Stimulated activated CD4-positive, alpha-beta T cell treated with anti-CD3 and anti-CD28 coated beads, TNF-alpha, amount 100 ng/mL, for 4 hours (primary cell): ENCODE results near the gene PPT1.

Experiments used
- DNase-seq, 3 experiments: peaks; one replicate each; pipeline ENCODE4 v3.0.0-alpha.2; 2020; ENCODE audit warnings: low read depth in 3 of 3

Gene PPT1

DNA sequence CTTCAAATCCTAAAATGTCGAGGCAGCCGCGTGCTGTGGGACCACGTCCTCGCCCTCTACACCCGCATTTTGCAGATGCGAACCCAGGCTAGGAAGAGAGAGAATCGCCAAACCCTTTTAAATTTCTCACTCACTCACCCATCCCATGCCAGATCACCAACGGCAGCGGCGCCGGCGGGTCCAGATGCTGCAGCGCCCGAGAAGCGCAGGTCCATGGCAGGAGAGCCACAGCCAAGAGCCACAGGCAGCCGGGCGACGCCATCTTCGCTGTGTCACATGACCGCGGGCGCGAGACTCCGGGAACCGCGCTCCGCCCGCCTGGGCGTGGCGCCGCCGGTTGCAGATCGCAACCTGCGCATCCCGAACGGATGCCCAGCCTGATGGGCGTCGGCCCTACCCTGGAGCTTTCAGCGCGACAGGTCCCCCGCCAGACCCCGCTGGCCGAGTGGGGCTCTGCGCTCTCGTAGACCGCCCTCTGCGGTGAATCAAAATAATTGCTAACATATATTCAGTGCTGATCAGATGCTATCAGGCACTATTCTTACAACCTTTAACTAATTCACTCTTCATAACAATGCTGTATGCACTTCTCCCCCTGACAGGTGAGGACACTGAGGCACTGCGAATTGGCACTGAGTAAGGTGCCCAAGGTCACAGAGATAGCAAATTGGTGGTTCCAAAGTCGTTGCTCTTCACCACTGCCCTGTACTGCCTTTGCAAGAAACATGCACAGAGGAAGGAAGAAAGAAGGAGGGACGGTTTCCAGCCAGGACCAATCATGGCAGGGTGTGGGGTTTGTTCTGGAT, at the start of gene PPT1:
PPT1 (minus strand) TSS at position 276 of the 806 bp plus-strand sequence; CDS start at position 262, 14 bp downstream.
- DNase-seq, result peak; percentile 40 to 66 (median 55)

DNA sequence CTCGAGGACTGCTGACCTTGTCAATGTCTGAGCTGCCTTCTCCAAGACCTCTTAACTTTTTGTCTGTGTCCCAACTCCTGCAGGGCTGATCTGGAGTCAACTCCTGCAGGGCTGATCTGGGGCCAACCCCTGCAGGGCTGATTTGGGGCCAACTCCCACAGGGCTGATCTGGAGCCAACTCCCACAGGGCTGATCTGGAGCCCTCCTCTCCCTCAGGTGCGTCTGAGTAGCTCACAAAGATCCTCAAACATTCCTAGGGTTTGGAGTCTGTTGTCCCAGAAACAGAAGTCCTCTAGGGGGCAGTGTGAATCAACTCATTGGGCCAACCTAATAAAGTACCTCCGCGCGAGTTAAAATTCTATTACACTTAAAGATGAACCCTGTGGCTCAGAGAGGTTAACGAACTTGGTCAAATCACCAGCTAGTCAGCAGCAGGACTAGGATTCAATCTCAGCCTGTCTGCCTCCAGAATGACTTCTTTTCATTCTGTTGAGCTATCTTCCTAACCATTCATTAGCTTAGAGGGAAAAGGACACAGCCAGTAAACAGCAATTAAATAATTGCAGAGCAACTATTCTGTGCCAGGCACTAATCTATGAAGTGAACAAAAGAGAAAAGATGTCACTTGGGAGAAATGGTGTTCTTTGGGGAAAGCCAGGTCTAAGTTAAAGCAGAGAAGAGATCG, 47.0 kb upstream of the PPT1 start:
- peak; percentile 8 to 31 (median 8) for DNase-seq

DNA sequence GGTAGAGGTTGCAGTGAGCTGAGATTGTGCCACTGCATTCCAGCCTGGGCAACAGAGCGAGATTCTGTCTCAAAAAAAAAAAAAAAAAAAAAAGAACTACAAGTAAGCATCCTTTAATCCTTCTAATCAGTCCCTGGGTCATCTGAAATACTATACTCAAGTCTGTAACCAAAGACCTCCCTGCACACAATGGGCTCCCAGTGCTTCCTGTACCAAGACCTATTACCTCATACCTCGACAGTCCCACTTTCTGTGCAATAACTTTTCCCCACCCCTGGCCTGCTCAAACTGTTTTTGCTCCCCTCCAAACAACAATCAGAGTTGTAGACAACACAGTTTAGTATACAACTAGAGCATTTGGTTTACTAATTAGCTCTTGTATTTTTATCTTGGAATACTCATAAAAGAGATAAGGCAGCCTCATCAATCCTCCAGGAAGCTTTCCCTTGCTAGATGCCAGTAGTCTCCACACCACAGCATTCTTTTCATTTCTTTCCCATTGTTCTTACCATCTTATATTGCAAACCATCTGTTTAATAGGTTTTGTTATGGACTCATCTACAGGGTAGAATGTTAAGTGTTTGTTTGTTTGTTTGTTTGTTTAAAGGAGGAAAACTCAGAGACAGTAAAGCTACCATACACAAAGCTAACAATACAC, 45.0 kb upstream of the PPT1 start:
- DNase-seq, result no peak

DNA sequence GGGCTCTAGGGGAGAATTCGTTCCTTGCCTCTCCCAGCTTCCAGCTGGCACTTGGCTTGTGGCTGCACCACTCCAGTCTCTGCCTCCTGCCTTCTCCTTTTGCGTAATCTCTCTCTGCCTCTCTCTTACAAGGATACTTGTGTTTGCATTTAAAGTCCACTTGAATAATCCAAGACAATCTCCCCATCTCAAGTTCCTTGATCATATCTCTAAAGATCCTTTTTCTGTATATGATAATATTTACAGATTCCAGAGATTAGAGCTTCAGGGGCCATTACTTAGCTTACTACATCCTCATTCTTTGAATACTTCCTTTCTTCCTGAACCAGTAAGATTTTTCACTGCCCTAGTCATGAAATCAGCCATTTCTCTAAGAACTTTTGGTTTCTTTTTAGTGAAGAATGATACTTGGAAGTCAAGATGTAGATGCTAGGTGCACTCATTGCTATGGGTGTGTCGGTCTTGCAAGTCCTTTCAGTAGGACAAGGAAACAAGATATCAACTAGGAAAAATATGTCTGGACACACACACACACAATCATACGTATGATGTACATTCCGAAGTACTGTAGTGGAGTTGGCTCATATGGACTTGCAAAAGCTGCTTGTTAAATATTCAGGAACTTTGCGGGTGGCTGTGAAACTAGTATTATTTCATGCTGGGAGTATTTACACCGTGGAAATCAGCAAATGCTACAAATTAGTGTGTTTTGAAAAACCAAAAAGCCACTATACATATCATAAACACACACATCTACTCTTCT, 43.3 kb upstream of the PPT1 start:
- no peak for DNase-seq

DNA sequence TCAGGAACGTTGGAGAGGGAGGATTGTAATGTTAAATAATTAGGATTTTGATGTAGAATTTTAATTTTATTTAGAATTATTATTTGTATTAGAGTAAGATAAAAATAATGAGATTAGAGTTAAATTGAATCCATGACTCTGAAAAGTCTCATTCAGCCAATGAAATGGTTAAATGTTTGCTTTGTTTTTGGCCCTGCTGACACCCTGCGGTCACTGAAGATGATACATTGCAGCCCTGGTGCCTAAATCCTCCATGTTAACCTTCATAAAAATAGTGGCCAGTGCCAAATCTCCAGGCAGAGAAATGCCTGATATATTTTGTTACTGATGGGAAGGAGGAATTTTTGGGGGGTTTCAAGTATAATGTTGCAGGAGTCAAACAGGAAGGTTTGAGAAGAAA, 36.8 kb upstream of the PPT1 start:
- no peak for DNase-seq

DNA sequence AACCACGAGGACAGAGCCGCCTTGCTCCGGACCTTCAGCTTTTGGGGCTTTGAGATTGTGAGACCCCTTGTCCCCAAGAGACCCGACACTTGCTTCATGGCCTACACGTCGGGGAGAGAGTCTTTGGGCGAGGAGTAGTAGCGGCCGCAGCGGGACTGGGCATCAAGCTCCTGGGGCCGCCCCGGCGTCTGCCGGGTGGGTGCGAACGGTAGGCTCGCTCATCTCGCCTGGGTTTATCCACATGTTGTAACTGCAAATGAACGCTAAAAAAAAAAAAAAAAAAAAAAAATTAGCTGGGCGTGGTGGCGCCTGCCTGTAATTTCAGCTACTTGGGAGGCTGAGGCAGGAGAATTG, 36.2 kb upstream of the PPT1 start:
- DNase-seq, result no peak

DNA sequence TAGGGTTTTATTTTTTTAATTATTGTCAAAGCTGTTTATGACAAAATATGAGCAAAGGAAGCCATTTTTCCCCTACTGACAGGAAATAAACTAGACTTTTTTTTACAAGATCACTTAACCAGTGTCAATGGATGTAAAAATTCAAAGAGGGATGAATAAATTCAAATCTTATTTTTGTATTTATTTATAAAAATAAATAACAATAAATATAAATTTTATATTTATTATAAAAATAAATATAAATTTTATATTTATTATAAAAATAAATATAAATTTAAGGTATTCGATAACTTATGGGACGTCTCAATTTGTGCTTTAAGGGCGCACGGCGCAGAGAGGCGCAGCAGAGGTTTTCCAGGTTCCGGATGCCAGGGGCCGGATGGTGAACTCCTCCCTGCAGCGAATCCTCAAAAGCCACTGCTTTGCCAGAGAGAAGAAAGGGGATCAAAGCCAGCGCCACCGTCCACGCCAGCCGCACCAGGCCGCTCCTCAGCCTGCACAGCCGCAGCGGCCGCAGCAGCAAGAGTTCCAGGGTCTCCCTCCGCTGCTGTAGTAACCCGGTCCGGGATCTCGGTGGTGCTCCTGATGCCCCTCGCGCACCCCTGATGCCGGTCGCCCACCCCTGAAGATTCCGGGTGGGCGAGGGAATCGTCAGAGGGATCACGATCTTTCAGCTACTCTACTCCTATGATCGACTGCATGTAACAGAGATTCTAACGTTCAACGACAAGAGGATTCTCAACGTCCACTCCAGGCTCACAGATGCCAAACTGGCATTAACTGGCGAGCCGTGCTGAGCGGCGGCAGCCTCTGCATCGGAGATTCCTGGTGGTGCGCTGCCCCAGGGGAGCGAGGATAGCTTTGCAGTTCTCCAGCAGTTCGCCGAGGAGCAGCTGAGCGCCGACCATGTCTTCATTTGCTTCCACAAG, 35.6 kb upstream of the PPT1 start:
- DNase-seq, result no peak

DNA sequence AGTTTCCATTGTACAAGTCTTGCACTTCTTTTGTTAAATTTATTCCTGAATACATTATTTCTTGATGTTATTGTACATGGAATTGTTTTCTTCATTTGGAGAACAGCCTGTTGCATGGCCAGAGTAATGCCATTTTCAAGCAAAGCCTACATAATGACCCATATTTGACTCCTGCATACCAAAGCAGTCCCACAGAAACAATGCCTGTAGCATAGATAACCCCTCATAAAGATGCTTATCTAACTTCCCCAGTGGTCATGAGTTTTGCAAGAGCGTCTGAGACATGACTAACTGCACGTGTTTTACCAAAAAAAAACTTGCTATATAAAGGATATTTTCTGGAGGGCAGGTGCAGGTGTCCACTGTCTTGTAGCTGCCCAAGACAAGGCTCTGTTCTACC, 33.8 kb upstream of the PPT1 start:
- DNase-seq, result no peak

DNA sequence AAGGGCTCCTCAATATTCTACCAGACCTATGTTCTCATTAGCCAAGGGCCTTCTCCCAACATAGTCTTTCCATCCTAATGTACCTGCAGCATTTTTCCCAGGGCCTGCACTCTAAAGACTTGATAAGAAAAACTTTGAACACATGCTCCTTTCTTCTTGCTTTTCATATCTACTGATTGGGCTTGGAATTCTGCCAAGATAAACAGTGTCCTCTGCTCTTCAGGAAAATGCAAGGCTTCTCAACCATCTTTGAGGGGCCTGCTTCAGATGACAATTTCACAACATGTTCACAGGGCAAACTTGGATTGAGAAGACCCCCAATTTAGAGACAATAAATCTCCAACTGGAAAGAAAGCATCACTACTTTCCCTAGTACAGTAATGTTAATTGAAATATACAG, 25.8 kb upstream of the PPT1 start:
- no peak for DNase-seq

DNA sequence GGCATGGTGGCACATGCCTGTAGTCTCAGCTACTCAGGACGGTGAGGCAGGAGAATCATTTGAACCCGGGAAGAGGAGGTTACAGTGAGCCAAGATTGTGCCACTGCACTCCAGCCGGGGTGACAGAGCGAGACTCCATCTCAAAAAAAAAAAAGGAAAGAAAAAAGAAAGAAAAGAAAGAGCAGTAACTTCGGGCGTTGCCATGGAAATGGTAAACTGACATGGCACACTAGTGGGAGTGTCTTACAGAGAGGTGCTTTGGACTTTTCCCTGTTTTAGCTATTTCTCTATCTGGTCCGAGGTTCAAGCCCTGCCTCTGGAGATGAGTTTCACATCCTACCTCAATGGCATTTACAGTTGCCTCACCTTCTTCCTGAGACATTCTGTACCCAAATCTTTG, 23.1 kb upstream of the PPT1 start:
- no peak for DNase-seq

DNA sequence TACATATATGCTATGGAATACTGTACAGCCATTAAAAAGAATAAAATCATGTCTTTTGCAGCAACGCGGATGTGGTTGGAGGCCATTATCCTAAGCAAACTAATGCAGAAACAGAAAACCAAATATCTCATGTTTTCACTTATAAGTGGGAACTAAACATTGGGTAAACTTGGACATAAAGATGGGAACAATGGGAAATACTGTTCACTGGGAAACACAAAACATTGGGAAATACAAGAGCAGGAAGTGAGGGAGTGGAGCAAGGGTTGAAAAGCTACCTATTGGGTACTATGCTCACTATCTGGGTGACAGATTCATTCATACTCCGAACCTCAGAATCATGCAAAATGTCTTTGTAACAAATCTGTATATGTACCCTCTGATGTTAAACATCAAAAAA, 17.3 kb upstream of the PPT1 start:
- no peak for DNase-seq

DNA sequence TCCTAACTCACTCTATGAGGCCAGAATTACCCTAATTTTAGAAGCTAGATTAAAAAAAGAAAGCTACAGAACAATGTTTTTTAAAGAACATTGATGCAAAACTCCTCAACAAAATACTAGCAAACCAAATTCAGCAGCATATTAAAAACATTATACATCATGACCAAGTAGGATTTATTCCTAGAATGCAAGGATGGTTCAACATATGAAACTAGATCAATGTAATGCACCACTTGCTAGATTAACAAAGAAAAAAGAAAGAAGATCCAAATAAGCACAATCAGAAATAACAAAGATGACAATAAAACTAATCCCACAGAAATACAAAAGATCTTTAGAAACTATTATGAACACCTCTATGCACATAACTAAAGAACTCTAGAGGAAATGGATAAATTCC, 13.3 kb upstream of the PPT1 start:
- no peak for DNase-seq

DNA sequence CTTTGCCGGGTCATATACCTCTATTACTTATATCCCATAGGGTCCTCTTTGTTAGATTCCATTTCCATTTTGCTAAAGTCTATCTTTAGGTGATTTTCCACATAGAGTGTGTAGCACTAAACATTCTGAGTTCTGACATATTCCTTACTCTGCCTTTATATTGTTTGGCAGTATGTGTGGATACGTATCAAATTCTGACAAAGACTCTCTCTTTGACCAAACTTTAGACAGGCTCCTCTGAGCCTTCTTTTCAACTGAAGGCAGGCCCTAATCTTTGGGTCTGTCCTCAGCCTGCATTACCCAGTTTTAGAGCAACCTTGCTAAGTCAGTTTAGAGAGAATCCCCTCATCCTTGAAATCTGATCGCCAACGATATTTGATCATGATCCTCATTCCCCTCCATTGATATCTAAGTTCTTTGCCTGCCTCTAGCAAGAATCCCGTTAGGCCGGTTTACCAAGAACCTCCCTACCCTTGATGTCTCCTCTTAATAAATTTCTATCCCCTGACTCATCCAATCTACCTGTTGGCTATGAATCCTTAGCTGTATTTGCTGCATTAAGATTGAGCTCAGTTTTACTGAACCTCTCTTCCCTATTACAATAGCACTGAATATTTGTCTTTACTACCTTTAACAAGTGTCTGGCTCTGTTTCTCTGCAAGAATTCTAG, 10.4 kb upstream of the PPT1 start:
- DNase-seq, result no peak

DNA sequence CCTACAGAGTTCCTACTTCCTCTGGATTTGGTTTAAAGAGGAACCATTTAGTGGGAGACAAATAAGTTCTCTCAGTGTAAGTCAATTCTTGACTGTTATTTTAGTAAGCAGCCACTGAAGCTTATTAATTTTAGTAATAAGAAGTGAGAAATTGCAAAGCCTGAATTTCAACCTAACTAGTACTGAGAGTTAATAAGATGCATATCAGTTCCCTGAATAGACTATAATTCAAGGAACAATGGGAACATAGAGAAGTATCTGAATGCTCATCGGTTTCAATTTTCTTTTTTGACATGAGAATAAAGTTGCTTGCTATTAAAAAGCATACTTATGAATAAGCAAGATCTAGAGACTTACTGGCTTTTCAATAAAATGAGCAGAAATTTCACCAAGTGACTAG, 8.0 kb upstream of the PPT1 start:
- no peak for DNase-seq

DNA sequence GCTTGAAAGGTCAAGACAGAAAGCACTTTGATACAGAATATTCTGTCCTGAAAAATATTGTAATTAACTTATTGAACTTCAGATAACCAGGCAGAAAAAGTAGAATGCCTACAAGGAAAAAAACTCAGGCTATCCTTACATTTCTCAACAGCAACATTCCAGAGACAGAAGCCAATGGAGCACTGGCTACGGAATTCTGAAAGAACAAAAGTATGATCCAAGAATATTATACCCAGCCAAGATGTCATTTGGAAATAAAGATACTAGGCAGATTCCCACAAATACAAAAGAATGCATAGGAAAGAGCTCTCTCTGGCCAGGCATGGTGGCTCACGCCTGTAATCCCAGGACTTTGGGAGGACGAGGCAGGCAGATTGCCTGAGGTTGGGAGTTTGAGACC, 5.8 kb upstream of the PPT1 start:
- no peak for DNase-seq

DNA sequence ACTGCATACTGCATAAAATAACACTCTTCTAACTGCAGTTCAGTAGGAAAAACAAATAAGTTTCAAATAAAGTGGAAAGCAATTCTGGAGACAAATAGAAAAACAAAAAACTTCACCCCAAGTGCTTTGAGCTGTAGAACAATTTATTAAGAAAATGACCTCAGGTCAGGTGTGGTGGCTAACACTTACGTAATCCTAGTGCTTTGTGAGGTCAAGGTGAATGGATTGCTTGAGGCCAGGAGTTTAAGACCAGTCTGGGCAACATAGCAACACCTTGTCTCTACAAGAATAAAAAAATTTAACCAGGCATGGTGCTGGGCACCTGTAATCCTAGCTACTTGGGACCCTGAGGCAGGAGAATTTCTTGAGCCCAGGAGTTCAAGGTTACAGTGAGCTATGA, 5.0 kb upstream of the PPT1 start:
- DNase-seq, result no peak

DNA sequence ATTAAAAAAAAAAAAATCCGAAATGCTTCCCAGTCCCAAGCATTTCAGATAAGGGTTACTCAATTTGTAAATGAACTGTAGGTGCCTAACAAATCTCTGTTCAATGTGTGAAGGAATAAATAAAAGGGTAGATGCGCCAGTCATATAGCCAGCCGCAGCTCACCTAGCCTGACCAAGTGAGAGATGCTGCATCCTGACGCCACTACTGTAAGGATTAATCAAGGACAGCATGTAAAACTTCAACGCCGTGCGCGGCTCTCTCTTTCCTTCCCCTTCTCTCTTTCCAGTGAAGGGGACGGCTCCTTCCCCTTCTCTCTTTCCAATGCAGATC, 441 bp downstream of the PPT1 start:
- no peak for DNase-seq

DNA sequence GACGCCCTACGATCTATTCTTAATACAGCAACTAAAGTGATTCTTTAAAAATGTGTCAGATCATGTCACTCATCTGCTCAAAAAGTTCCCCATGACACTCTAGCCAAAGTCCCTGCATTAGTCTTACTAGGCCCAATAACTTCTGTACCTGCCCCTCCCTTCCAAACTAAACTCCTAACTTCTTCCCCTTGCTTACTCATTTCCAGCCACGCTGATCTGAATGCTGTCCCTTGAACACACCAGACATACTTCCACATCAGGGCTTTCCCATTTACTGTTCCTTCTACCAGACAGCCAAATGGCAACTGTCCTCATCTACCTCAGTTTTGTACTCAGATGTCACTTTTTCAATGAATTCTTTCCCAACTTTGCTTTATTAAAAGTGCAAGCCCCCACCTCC, 1.2 kb downstream of the PPT1 start:
- no peak for DNase-seq

DNA sequence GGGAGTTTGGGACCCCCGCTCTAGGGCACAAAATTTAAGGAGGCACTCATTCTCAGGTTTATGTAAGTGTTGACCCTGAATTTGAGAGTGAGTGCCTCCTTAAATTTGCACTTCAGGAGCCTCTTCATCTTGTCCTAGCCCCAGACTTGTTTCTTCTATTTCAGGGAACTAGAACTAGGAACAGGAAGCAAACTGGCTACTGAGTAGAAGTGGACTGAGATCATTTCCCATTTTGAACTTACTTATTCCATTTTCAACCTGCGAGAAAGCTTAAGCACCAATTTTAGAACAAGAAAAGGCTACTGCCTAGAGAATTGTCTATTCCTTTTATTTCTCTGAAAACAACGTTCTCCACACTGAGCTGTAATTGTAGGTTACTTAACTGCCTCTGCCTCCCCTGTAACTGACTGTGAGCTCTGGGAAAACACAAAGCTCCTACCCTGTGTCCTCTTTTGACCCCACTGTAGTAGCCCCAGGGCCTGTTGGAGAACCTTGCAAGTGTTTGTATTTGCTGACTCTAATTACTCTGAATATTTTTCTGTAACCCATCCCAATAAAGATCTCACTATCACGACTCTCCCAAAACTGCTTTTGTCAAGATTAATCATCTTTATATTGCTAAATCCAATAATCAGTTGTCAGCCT, 2.5 kb downstream of the PPT1 start:
- no peak for DNase-seq
